Astrocyte (in vitro differentiated cells and primary cell): Measurements from ENCODE around the gene CDX1. TPM values are rescaled to one million over a fixed set of nuclear protein-coding genes. Genes with fewer than 3 reads are reported as not detected.

Experiments used
- DNase-seq: peaks from one replicate; pipeline ENCODE4 v3.0.0-alpha.2; 2010; ENCODE audit warnings: low read depth
- FAIRE-seq: peaks from 2 replicates; lab custom pipeline; 2011; peaks lifted over from hg19 to GRCh38; lab: Jason Lieb, UNC
- H2AFZ ChIP-seq: 2 replicates; pipeline ENCODE4 v1.6.0; 2012; ENCODE audit warnings: low read depth, low read length, inconsistent platforms
- H3K27ac ChIP-seq: 2 replicates; pipeline ENCODE4 v1.5.1; 2011; ENCODE audit warnings: low read depth, low read length, inconsistent platforms
- H3K27me3 ChIP-seq: 2 replicates; pipeline ENCODE4 v1.6.0; 2011; ENCODE audit warnings: low read length, inconsistent platforms; ENCODE audit not compliant: insufficient read depth
- H3K36me3 ChIP-seq: 2 replicates; pipeline ENCODE4 v1.5.1; 2011; ENCODE audit warnings: low read length, inconsistent platforms; ENCODE audit not compliant: insufficient read depth
- H3K4me1 ChIP-seq: 2 replicates; pipeline ENCODE4 v1.5.1; 2011; ENCODE audit warnings: low read length, inconsistent platforms; ENCODE audit not compliant: insufficient read depth
- H3K4me2 ChIP-seq: 2 replicates; pipeline ENCODE4 v1.6.0; 2012; ENCODE audit warnings: low read length, inconsistent platforms
- H3K4me3 ChIP-seq: 2 replicates; pipeline ENCODE4 v1.5.1; 2011; ENCODE audit warnings: low read depth, mild to moderate bottlenecking, low read length, inconsistent platforms; ENCODE audit not compliant: insufficient read depth
- H3K79me2 ChIP-seq: 2 replicates; pipeline ENCODE4 v1.6.0; 2012; ENCODE audit warnings: mild to moderate bottlenecking, low read length, inconsistent platforms; ENCODE audit not compliant: insufficient read depth
- H3K9ac ChIP-seq: 2 replicates; pipeline ENCODE4 v1.6.0; 2012; ENCODE audit warnings: mild to moderate bottlenecking, low read length, inconsistent platforms
- H3K9me3 ChIP-seq: 2 replicates; pipeline ENCODE4 v1.5.1; 2012; ENCODE audit warnings: low read depth, mild to moderate bottlenecking, low read length, inconsistent platforms; ENCODE audit not compliant: insufficient read depth
- H4K20me1 ChIP-seq: 2 replicates; pipeline ENCODE4 v1.6.0; 2012; ENCODE audit warnings: low read length, inconsistent platforms; ENCODE audit not compliant: insufficient read depth
- H3K27ac Mint-ChIP-seq: one replicate; pipeline ENCODE4 v1.8.0; 2021; ENCODE audit warnings: mild to moderate bottlenecking, mixed read lengths; ENCODE audit not compliant: unreplicated experiment
- H3K27me3 Mint-ChIP-seq: one replicate; pipeline ENCODE4 v1.8.0; 2021; ENCODE audit warnings: low read depth, mixed read lengths; ENCODE audit not compliant: unreplicated experiment
- H3K36me3 Mint-ChIP-seq: one replicate; pipeline ENCODE4 v1.8.0; 2021; ENCODE audit warnings: low read depth, mixed read lengths; ENCODE audit not compliant: unreplicated experiment
- H3K4me1 Mint-ChIP-seq: one replicate; pipeline ENCODE4 v1.8.0; 2021; ENCODE audit warnings: low read depth, mixed read lengths; ENCODE audit not compliant: unreplicated experiment
- H3K4me3 Mint-ChIP-seq: one replicate; pipeline ENCODE4 v1.8.0; 2021; ENCODE audit warnings: mild to moderate bottlenecking, moderate library complexity, mixed read lengths; ENCODE audit not compliant: unreplicated experiment
- H3K9me3 Mint-ChIP-seq: one replicate; pipeline ENCODE4 v1.8.0; 2021; ENCODE audit warnings: mild to moderate bottlenecking, mixed read lengths; ENCODE audit not compliant: unreplicated experiment
- CTCF ChIP-seq: IDR thresholded peaks from 2 replicates; pipeline ENCODE4 v1.5.1; 2011; ENCODE audit warnings: low read depth, mild to moderate bottlenecking, inconsistent platforms, low read length, moderate library complexity; ENCODE audit not compliant: insufficient read depth
- EZH2 ChIP-seq: IDR thresholded peaks from 2 replicates; pipeline ENCODE4 v1.6.1; 2012; ENCODE audit warnings: mild to moderate bottlenecking, low read length, inconsistent platforms; ENCODE audit not compliant: insufficient read depth
- total RNA-seq: library from RNA; stranded (reverse); gene quantifications from 2 replicates; pipeline ENCODE4 v1.2.1, GENCODE V29; 2021

CDX1 gene
- total RNA-seq, 1 donor from 2014 or later, result not detected

GRCh38 chr5:150206779-150207115 lies 40.2 kb downstream of the CDX1 start:
- no peak overlapping the region for H3K9ac ChIP-seq
- H3K27me3 Mint-ChIP-seq, result peaks cover 19% of the 10 kb centered on the region
- H3K4me3 Mint-ChIP-seq, result no peak overlapping the region
- H3K36me3 ChIP-seq, result no peaks in the 10 kb centered on the region
- TF ChIP-seq CTCF (no peak), EZH2 (no peak)
- no peaks in the 10 kb centered on the region for H3K36me3 Mint-ChIP-seq
- no peaks in the 10 kb centered on the region for H3K9me3 ChIP-seq
- DNase-seq (no peak), FAIRE-seq (no peak)
- no peak overlapping the region for H3K4me3 ChIP-seq
- no peak overlapping the region for H3K4me2 ChIP-seq
- no peak overlapping the region for H3K27ac Mint-ChIP-seq
- H3K27ac ChIP-seq, result no peak overlapping the region
- H4K20me1 ChIP-seq, result no peaks in the 10 kb centered on the region
- H3K27me3 ChIP-seq, result peaks cover 2% of the 10 kb centered on the region
- H3K4me1 ChIP-seq, result peaks cover 16% of the 10 kb centered on the region
- no peak overlapping the region for H2AFZ ChIP-seq
- no peaks in the 10 kb centered on the region for H3K79me2 ChIP-seq
- H3K9me3 Mint-ChIP-seq, result peaks cover 1% of the 10 kb centered on the region
- peaks cover 15% of the 10 kb centered on the region for H3K4me1 Mint-ChIP-seq

GRCh38 chr5:150208187-150209098 lies 41.9 kb downstream of the CDX1 start:
- DNase-seq (peak; percentile 71), FAIRE-seq (no peak)
- Histone ChIP-seq H3K4me3 (no peak overlapping the region), H3K4me2 (peak overlapping the region; percentile 70), H3K9me3 (no peaks in the 10 kb centered on the region), H3K36me3 (no peaks in the 10 kb centered on the region), H4K20me1 (no peaks in the 10 kb centered on the region), H3K9ac (peak overlapping the region; percentile 66), H3K4me1 (peaks cover 21% of the 10 kb centered on the region), H3K27ac (peak overlapping the region; percentile 74), H2AFZ (peak overlapping the region; percentile 50), H3K79me2 (no peaks in the 10 kb centered on the region), H3K27me3 (no peaks in the 10 kb centered on the region)
- H3K4me1 Mint-ChIP-seq, result peaks cover 15% of the 10 kb centered on the region
- peak overlapping the region; percentile 18 for H3K27ac Mint-ChIP-seq
- no peak overlapping the region for H3K4me3 Mint-ChIP-seq
- H3K36me3 Mint-ChIP-seq, result no peaks in the 10 kb centered on the region
- H3K27me3 Mint-ChIP-seq, result peaks cover 17% of the 10 kb centered on the region
- TF ChIP-seq CTCF, result no peak
- TF ChIP-seq EZH2, result no peak
- H3K9me3 Mint-ChIP-seq, result peaks cover 1% of the 10 kb centered on the region

GRCh38 chr5:150209099-150209635 lies 42.6 kb downstream of the CDX1 start:
- Histone ChIP-seq H3K79me2 (no peaks in the 10 kb centered on the region), H3K27me3 (no peaks in the 10 kb centered on the region), H3K4me2 (peak overlapping the region; percentile 70), H3K4me1 (peaks cover 28% of the 10 kb centered on the region), H4K20me1 (no peaks in the 10 kb centered on the region), H3K9ac (peak overlapping the region; percentile 66), H3K36me3 (no peaks in the 10 kb centered on the region), H3K27ac (peak overlapping the region; percentile 74), H2AFZ (peak overlapping the region; percentile 50), H3K4me3 (no peak overlapping the region), H3K9me3 (no peaks in the 10 kb centered on the region)
- TF ChIP-seq EZH2 (no peak), CTCF (no peak)
- FAIRE-seq (no peak), DNase-seq (peak; percentile 85)
- Mint-ChIP-seq H3K27ac (no peak overlapping the region), H3K9me3 (peaks cover 1% of the 10 kb centered on the region), H3K4me1 (peaks cover 17% of the 10 kb centered on the region), H3K36me3 (no peaks in the 10 kb centered on the region), H3K27me3 (peaks cover 23% of the 10 kb centered on the region), H3K4me3 (no peak overlapping the region)
